Activated CD4-positive, alpha-beta memory T cell treated with anti-CD3 and anti-CD28 coated beads for 36 hours (primary cell): Measurements from ENCODE around the gene PITPNC1. TPM values are rescaled to one million over a fixed set of nuclear protein-coding genes. Genes with fewer than 3 reads are reported as not detected.
"Not testable (repeated sequence)": the region's sequence is repeated elsewhere in the genome, so short reads cannot be mapped to it uniquely, and the experiment has no call there.

Source experiments
- CTCF ChIA-PET: fragments of 350-600 bp; sonication (Branson Sonifier 250); formaldehyde crosslinking; loops from one replicate; lab custom pipeline; 2021; ENCODE audit warnings: antibody characterized with exemption, inconsistent platforms; lab: Charles Lee
- POLR2A ChIA-PET: fragments of 350-600 bp; sonication (Branson Sonifier 250); formaldehyde crosslinking; loops from one replicate; lab custom pipeline; 2021; ENCODE audit warnings: antibody characterized with exemption; lab: Charles Lee
- DNase-seq: peaks from one replicate; pipeline ENCODE4 v3.0.0-alpha.2; 2020
- H3K27ac Mint-ChIP-seq: one replicate; pipeline ENCODE4 v1.8.0; 2021; ENCODE audit warnings: mixed read lengths
- H3K27me3 Mint-ChIP-seq: one replicate; pipeline ENCODE4 v1.8.0; 2021; ENCODE audit warnings: mixed read lengths
- H3K36me3 Mint-ChIP-seq: one replicate; pipeline ENCODE4 v1.8.0; 2021; ENCODE audit warnings: mixed read lengths
- H3K4me1 Mint-ChIP-seq: one replicate; pipeline ENCODE4 v1.8.0; 2021; ENCODE audit warnings: low read depth, mixed read lengths
- H3K4me3 Mint-ChIP-seq: one replicate; pipeline ENCODE4 v1.8.0; 2021; ENCODE audit warnings: mild to moderate bottlenecking, mixed read lengths
- H3K9me3 Mint-ChIP-seq: one replicate; pipeline ENCODE4 v1.8.0; 2021; ENCODE audit warnings: mixed read lengths
- intact Hi-C: fragments of 100-400 bp; cut with micrococcal nuclease; formaldehyde crosslinking; loops from one replicate; pipeline ENCODE4 v1.15.1; 2023
- total RNA-seq, 2 experiments: library from RNA; stranded (reverse); gene quantifications; one replicate each; pipeline ENCODE4 v1.2.3, GENCODE V29; 2021

PITPNC1 gene
- total RNA-seq, 2 experiments from 2014 or later = 35.7 to 37.3 TPM

GRCh38 chr17:67573987-67574657 lies 197.0 kb downstream of the PITPNC1 start:
- ChIA-PET POLR2A (no interaction called here), CTCF (interaction anchor here (0.7 to 0.9 kb wide), 2 partner anchors 15 to 195 kb away, joined by 3 read pairs; no protein-coding TSS in a partner anchor)
- intact Hi-C loops = no loop called here
- peaks cover 11% of the 10 kb centered on the region for H3K36me3 Mint-ChIP-seq
- no peak overlapping the region for H3K27ac Mint-ChIP-seq
- peaks cover 25% of the 10 kb centered on the region for H3K4me1 Mint-ChIP-seq
- H3K4me3 Mint-ChIP-seq = no peak overlapping the region
- DNase-seq = no peak
- H3K27me3 Mint-ChIP-seq = no peaks in the 10 kb centered on the region
- no peaks in the 10 kb centered on the region for H3K9me3 Mint-ChIP-seq

- Mint-ChIP-seq H3K27me3 (no peaks in the 10 kb centered on the region), H3K4me3 (no peak overlapping the region), H3K4me1 (peaks cover 20% of the 10 kb centered on the region), H3K36me3 (peaks cover 9% of the 10 kb centered on the region), H3K9me3 (no peaks in the 10 kb centered on the region), H3K27ac (no peak overlapping the region)
- intact Hi-C loops = no loop called here
- POLR2A ChIA-PET = no interaction called here
- CTCF ChIA-PET = interaction anchor here (0.7 kb wide), 1 partner anchor 15 kb away, joined by 3 read pairs; no protein-coding TSS in a partner anchor
- no peak for DNase-seq
These were observed 197.7 kb downstream of the PITPNC1 start for GRCh38 chr17:67574658-67575293.

- no peaks in the 10 kb centered on the region for H3K9me3 Mint-ChIP-seq
- intact Hi-C loops = no loop called here
- no peak for DNase-seq
- POLR2A ChIA-PET = no interaction called here
- H3K4me3 Mint-ChIP-seq = no peak overlapping the region
- peaks cover 17% of the 10 kb centered on the region for H3K4me1 Mint-ChIP-seq
- peaks cover 7% of the 10 kb centered on the region for H3K36me3 Mint-ChIP-seq
- CTCF ChIA-PET = no interaction called here
- H3K27me3 Mint-ChIP-seq = no peaks in the 10 kb centered on the region
- H3K27ac Mint-ChIP-seq = no peak overlapping the region
These were observed 198.2 kb downstream of the PITPNC1 start for GRCh38 chr17:67575325-67575724.

GRCh38 chr17:67576471-67577115 lies 199.5 kb downstream of the PITPNC1 start:
- Mint-ChIP-seq H3K4me1 (peaks cover 17% of the 10 kb centered on the region), H3K4me3 (no peak overlapping the region), H3K36me3 (peaks cover 10% of the 10 kb centered on the region), H3K27ac (no peak overlapping the region), H3K9me3 (no peaks in the 10 kb centered on the region), H3K27me3 (no peaks in the 10 kb centered on the region)
- ChIA-PET POLR2A (no interaction called here), CTCF (no interaction called here)
- DNase-seq = no peak
- intact Hi-C loops = no loop called here

- no peak overlapping the region for H3K4me3 Mint-ChIP-seq
- CTCF ChIA-PET = no interaction called here
- POLR2A ChIA-PET = no interaction called here
- intact Hi-C loops = no loop called here
- no peaks in the 10 kb centered on the region for H3K27me3 Mint-ChIP-seq
- H3K4me1 Mint-ChIP-seq = peaks cover 17% of the 10 kb centered on the region
- H3K27ac Mint-ChIP-seq = peak overlapping the region; percentile 8
- peaks cover 10% of the 10 kb centered on the region for H3K36me3 Mint-ChIP-seq
- H3K9me3 Mint-ChIP-seq = no peaks in the 10 kb centered on the region
- no peak for DNase-seq
These were observed 200.5 kb downstream of the PITPNC1 start for GRCh38 chr17:67577429-67578141.

GRCh38 chr17:67578142-67578457 lies 201.0 kb downstream of the PITPNC1 start:
- peak; percentile 15 for DNase-seq
- H3K4me1 Mint-ChIP-seq = peaks cover 14% of the 10 kb centered on the region
- ChIA-PET CTCF (no interaction called here), POLR2A (no interaction called here)
- no peak overlapping the region for H3K4me3 Mint-ChIP-seq
- no peak overlapping the region for H3K27ac Mint-ChIP-seq
- H3K36me3 Mint-ChIP-seq = peaks cover 10% of the 10 kb centered on the region
- no peaks in the 10 kb centered on the region for H3K27me3 Mint-ChIP-seq
- intact Hi-C loops = no loop called here
- H3K9me3 Mint-ChIP-seq = no peaks in the 10 kb centered on the region

GRCh38 chr17:67578679-67579405 lies 201.8 kb downstream of the PITPNC1 start:
- POLR2A ChIA-PET, DNase-seq, intact Hi-C loops, H3K36me3 Mint-ChIP-seq, H3K9me3 Mint-ChIP-seq, CTCF ChIA-PET, H3K4me3 Mint-ChIP-seq, H3K27me3 Mint-ChIP-seq, H3K27ac Mint-ChIP-seq: not testable (repeated sequence)
- peaks cover 12% of the 10 kb centered on the region for H3K4me1 Mint-ChIP-seq

- peaks cover 7% of the 10 kb centered on the region for H3K4me1 Mint-ChIP-seq
- H3K27me3 Mint-ChIP-seq = no peaks in the 10 kb centered on the region
- H3K27ac Mint-ChIP-seq = no peak overlapping the region
- ChIA-PET POLR2A (no interaction called here), CTCF (no interaction called here)
- intact Hi-C loops = no loop called here
- H3K9me3 Mint-ChIP-seq = no peaks in the 10 kb centered on the region
- H3K36me3 Mint-ChIP-seq = peaks cover 17% of the 10 kb centered on the region
- no peak for DNase-seq
- H3K4me3 Mint-ChIP-seq = no peak overlapping the region
These were observed 205.6 kb downstream of the PITPNC1 start for GRCh38 chr17:67582673-67583081.

- H3K36me3 Mint-ChIP-seq = peaks cover 12% of the 10 kb centered on the region
- intact Hi-C loops = no loop called here
- ChIA-PET CTCF (no interaction called here), POLR2A (no interaction called here)
- no peaks in the 10 kb centered on the region for H3K9me3 Mint-ChIP-seq
- DNase-seq = no peak
- H3K4me1 Mint-ChIP-seq = no peaks in the 10 kb centered on the region
- H3K4me3 Mint-ChIP-seq = no peak overlapping the region
- H3K27me3 Mint-ChIP-seq = no peaks in the 10 kb centered on the region
- no peak overlapping the region for H3K27ac Mint-ChIP-seq
These were observed 208.1 kb downstream of the PITPNC1 start for GRCh38 chr17:67585077-67585602.

- H3K27me3 Mint-ChIP-seq = no peaks in the 10 kb centered on the region
- H3K36me3 Mint-ChIP-seq = peaks cover 10% of the 10 kb centered on the region
- no peaks in the 10 kb centered on the region for H3K9me3 Mint-ChIP-seq
- H3K4me1 Mint-ChIP-seq = no peaks in the 10 kb centered on the region
- H3K4me3 Mint-ChIP-seq = no peak overlapping the region
- ChIA-PET POLR2A (no interaction called here), CTCF (interaction anchor here (0.7 kb wide), 1 partner anchor 214 kb away, joined by 3 read pairs; no protein-coding TSS in a partner anchor)
- H3K27ac Mint-ChIP-seq = no peak overlapping the region
- intact Hi-C loops = no loop called here
- DNase-seq = no peak
These were observed 211.2 kb downstream of the PITPNC1 start for GRCh38 chr17:67588326-67588725.

GRCh38 chr17:67594115-67594880 lies 217.2 kb downstream of the PITPNC1 start:
- intact Hi-C loops = no loop called here
- Mint-ChIP-seq H3K4me1 (no peaks in the 10 kb centered on the region), H3K36me3 (peaks cover 1% of the 10 kb centered on the region), H3K27me3 (no peaks in the 10 kb centered on the region), H3K27ac (no peak overlapping the region), H3K4me3 (no peak overlapping the region), H3K9me3 (no peaks in the 10 kb centered on the region)
- DNase-seq = no peak
- ChIA-PET POLR2A (no interaction called here), CTCF (no interaction called here)
